Esophagus squamous epithelium (tissue), 5 donors: ENCODE measurements around the gene C12orf43. TPM values are rescaled to one million over a fixed set of nuclear protein-coding genes. Genes with fewer than 3 reads are reported as not detected.
A peak's percentile ranks its signal among the peaks of the same experiment; 100 is the strongest.

Experiments used
- DNase-seq: peaks from one replicate; lab custom pipeline; 2025; lab: John Stamatoyannopoulos, UW
- H3K27ac ChIP-seq, 4 donors: fragments of 200-600 bp; sonication (generic); one replicate each; pipeline ENCODE4 v1.5.1; 2016 to 2019; ENCODE audit warnings: mild to moderate bottlenecking in 1 of 4
- H3K27me3 ChIP-seq, 4 donors: fragments of 200-600 bp; sonication (generic); 1 replicate in 3 of 4; 2 replicates in 1 of 4; pipeline versions ENCODE4 v1.5.1 to v1.6.0; 2017 to 2021; ENCODE audit warnings: antibody characterized with exemption in 1 of 4
- H3K36me3 ChIP-seq, 3 donors: fragments of 200-600 bp; sonication (generic); one replicate each; pipeline ENCODE4 v1.5.1; 2016 to 2019
- H3K4me1 ChIP-seq, 3 donors: fragments of 200-600 bp; sonication (generic); one replicate each; pipeline ENCODE4 v1.5.1; 2017 to 2019
- H3K4me3 ChIP-seq, 4 donors: fragments of 200-600 bp; sonication (generic); 1 replicate in 3 of 4; 2 replicates in 1 of 4; pipeline ENCODE4 v1.5.1; 2016 to 2019; ENCODE audit warnings: mild to moderate bottlenecking in 2 of 4, moderate library complexity in 1 of 4
- H3K9me3 ChIP-seq, 3 donors: fragments of 200-600 bp; sonication (generic); one replicate each; pipeline ENCODE4 v1.5.1; 2016 to 2019
- CTCF ChIP-seq, 6 experiments: fragments of 450-650 bp in 4 of 6; fragments of 200-600 bp in 2 of 6; sonication (generic) in 2 of 6; IDR thresholded peaks; one replicate each; pipeline ENCODE4 v1.5.1; 2016 to 2019; ENCODE audit warnings: antibody characterized with exemption in 6 of 6, mild to moderate bottlenecking in 4 of 6, moderate library complexity in 4 of 6
- POLR2A ChIP-seq, 4 donors: fragments of 450-650 bp; IDR thresholded peaks; one replicate each; pipeline ENCODE4 v1.6.1; 2017; ENCODE audit warnings: antibody characterized with exemption in 4 of 4, mild to moderate bottlenecking in 4 of 4, moderate library complexity in 3 of 4
- WGBS, 2 donors: methylation state at CpG; one replicate each; pipeline ENCODE4 v1.1.5; 2018; 5-methylcytosine and 5-hydroxymethylcytosine counted together
- intact Hi-C: fragments of 100-400 bp; cut with DNase I; formaldehyde crosslinking; loops from one replicate; pipeline ENCODE4 v1.15.0; 2022
- total RNA-seq, 4 donors: library from RNA; depleted of rRNA; stranded (reverse); fragments of >200 nt; gene quantifications; one replicate each; pipeline ENCODE4 v1.1.0, GENCODE V29; 2016
- donor health status: DM: yes; HTN: yes; CAD: no.

The C12orf43 gene
- total RNA-seq, 4 donors from 2014 or later: 7.8 to 15.6 (median 8.6) TPM

GRCh38 chr12:121030576-121031212, 14.4 kb upstream of the C12orf43 start:
- no peaks in the 10 kb centered on the region for H3K27me3 ChIP-seq
- intact Hi-C loops: no loop called here
- TF ChIP-seq CTCF (IDR thresholded peaks at IDR 0.05) (no peak), POLR2A (IDR thresholded peaks at IDR 0.05) (no peak)
- H3K36me3 ChIP-seq: no peaks in the 10 kb centered on the region
- no peaks in the 10 kb centered on the region for H3K9me3 ChIP-seq
- H3K4me3 ChIP-seq: no peak overlapping the region
- DNase-seq: no peak
- no peak overlapping the region for H3K27ac ChIP-seq
- H3K4me1 ChIP-seq: peaks cover 2 to 26% (median 6%) of the 10 kb centered on the region in 3 donors
- 69 to 75% methylated on average over 7 of the region's 10 CpGs for WGBS, 2 donors

- WGBS, 2 donors: 78 to 88% methylated on average over 10 of the region's 10 CpGs
- TF ChIP-seq CTCF (IDR thresholded peaks at IDR 0.05) (peak in 1 of 6 experiments; percentile 23), POLR2A (IDR thresholded peaks at IDR 0.05) (no peak)
These were observed 10.2 kb upstream of the C12orf43 start for GRCh38 chr12:121026274-121027045.

GRCh38 chr12:121025442-121026226, 9.3 kb upstream of the C12orf43 start:
- H3K27ac ChIP-seq: peak overlapping the region in 1 of 4 donors; percentile 13
- H3K27me3 ChIP-seq: no peaks in the 10 kb centered on the region

More at GRCh38 chr12:121026274-121027045, 10.2 kb upstream of the C12orf43 start:
- Histone ChIP-seq H3K9me3 (no peaks in the 10 kb centered on the region), H3K4me3 (no peak overlapping the region), H3K27me3 (no peaks in the 10 kb centered on the region), H3K36me3 (no peaks in the 10 kb centered on the region), H3K4me1 (no peaks in the 10 kb centered on the region), H3K27ac (peak overlapping the region in 1 of 4 donors; percentile 13)
- no peak for DNase-seq
- intact Hi-C loops: no loop called here

GRCh38 chr12:121023799-121024198, 7.5 kb upstream of the C12orf43 start:
- Histone ChIP-seq H3K36me3 (no peaks in the 10 kb centered on the region), H3K9me3 (no peaks in the 10 kb centered on the region), H3K4me3 (no peak overlapping the region), H3K4me1 (no peaks in the 10 kb centered on the region), H3K27ac (no peak overlapping the region), H3K27me3 (no peaks in the 10 kb centered on the region)
- DNase-seq: no peak
- WGBS, 2 donors: 68 to 75% methylated on average over 4 of the region's 8 CpGs
- intact Hi-C loops: no loop called here
- TF ChIP-seq POLR2A (IDR thresholded peaks at IDR 0.05): no peak

More at GRCh38 chr12:121025442-121026226, 9.3 kb upstream of the C12orf43 start:
- intact Hi-C loops: no loop called here
- Histone ChIP-seq H3K4me3 (no peak overlapping the region), H3K9me3 (no peaks in the 10 kb centered on the region), H3K4me1 (no peaks in the 10 kb centered on the region), H3K36me3 (no peaks in the 10 kb centered on the region)
- no peak for DNase-seq
- no peak for TF ChIP-seq POLR2A (IDR thresholded peaks at IDR 0.05)
- TF ChIP-seq CTCF (IDR thresholded peaks at IDR 0.05): no peak
- WGBS, 2 donors: 83 to 88% methylated on average over 8 to 11 of the region's 11 CpGs

GRCh38 chr12:121022713-121023112, 6.4 kb upstream of the C12orf43 start:
- intact Hi-C loops: no loop called here
- Histone ChIP-seq H3K27me3 (no peaks in the 10 kb centered on the region), H3K4me3 (no peak overlapping the region), H3K27ac (no peak overlapping the region), H3K4me1 (no peaks in the 10 kb centered on the region), H3K9me3 (no peaks in the 10 kb centered on the region), H3K36me3 (no peaks in the 10 kb centered on the region)
- 60 to 62% methylated on average over 2 of the region's 2 CpGs for WGBS, 2 donors
- DNase-seq: no peak
- TF ChIP-seq CTCF (IDR thresholded peaks at IDR 0.05) (no peak), POLR2A (IDR thresholded peaks at IDR 0.05) (no peak)
